GM06990 (cell line): ENCODE data around the gene RLN2.

Experiments used
- DNase-seq: peaks from one replicate; pipeline ENCODE4 v3.0.0-alpha.2; 2011; ENCODE audit not compliant: insufficient read length; ENCODE audit errors: extremely low read depth
- H3K27me3 ChIP-seq: replicated peaks from 2 replicates; pipeline ENCODE4 v1.6.0; 2011; ENCODE audit warnings: low read length; ENCODE audit not compliant: control insufficient read depth, insufficient read depth
- H3K36me3 ChIP-seq: 2 replicates; pipeline ENCODE4 v1.5.1; 2011; ENCODE audit warnings: low read length; ENCODE audit not compliant: control insufficient read depth, insufficient read depth
- H3K4me3 ChIP-seq: replicated peaks from 2 replicates; pipeline ENCODE4 v1.5.1; 2011; ENCODE audit warnings: low read depth, mild to moderate bottlenecking, control low read depth, low read length
- TF ChIP-seq, protein P1 (sequence below): IDR thresholded peaks from 2 replicates; pipeline ENCODE4 v1.5.1; 2011; ENCODE audit warnings: low read length, control low read depth, mild to moderate bottlenecking, inconsistent platforms; ENCODE audit not compliant: insufficient read depth, poor library complexity, severe bottlenecking

RLN2 gene

DNA sequence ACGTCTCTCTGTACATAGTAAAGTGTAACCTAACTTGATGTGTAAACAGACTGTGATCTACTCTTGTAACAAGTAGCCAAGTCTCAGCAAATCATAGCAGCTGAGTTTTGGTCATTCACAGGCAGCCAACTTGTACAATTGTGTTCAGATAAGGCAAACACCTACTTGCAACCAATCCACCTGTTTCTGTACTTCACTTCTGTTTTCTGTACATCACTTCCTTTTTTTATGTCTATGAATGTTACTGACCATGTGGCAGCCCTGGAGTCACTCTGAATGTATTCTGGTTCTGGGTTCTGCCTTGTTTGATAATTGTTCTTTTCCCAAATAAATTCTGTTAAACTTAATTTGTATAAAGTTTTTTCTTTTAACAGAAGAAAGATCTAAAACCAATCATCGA, 26.0 kb downstream of the RLN2 start:
- H3K4me3 ChIP-seq, result no peak overlapping the region
- DNase-seq, result no peak
- no peaks in the 10 kb centered on the region for H3K27me3 ChIP-seq
- TF ChIP-seq, protein P1, sequence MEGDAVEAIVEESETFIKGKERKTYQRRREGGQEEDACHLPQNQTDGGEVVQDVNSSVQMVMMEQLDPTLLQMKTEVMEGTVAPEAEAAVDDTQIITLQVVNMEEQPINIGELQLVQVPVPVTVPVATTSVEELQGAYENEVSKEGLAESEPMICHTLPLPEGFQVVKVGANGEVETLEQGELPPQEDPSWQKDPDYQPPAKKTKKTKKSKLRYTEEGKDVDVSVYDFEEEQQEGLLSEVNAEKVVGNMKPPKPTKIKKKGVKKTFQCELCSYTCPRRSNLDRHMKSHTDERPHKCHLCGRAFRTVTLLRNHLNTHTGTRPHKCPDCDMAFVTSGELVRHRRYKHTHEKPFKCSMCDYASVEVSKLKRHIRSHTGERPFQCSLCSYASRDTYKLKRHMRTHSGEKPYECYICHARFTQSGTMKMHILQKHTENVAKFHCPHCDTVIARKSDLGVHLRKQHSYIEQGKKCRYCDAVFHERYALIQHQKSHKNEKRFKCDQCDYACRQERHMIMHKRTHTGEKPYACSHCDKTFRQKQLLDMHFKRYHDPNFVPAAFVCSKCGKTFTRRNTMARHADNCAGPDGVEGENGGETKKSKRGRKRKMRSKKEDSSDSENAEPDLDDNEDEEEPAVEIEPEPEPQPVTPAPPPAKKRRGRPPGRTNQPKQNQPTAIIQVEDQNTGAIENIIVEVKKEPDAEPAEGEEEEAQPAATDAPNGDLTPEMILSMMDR, result no peak
- H3K36me3 ChIP-seq, result no peaks in the 10 kb centered on the region

DNA sequence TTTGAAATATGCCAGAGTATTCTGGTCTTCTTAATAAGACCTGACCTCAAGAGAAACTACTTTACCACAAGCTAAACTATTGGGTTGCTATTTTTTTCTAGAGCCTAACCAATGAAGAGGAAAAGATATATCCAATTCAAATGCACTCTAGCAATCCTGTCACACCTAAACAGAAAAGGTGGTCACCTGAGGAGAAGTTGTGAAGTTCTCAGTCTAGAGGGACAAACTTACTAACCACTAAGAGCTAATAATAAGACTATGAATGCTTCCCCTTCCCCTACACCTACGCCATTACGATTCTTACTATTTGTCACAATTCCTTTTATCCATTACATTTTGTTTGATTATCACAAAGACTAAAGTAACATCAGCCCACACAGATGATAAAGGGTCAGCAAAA, 29.7 kb downstream of the RLN2 start:
- H3K36me3 ChIP-seq, result no peaks in the 10 kb centered on the region
- no peaks in the 10 kb centered on the region for H3K27me3 ChIP-seq
- TF ChIP-seq, protein P1, result no peak
- no peak overlapping the region for H3K4me3 ChIP-seq
- peak; percentile 9 for DNase-seq

DNA sequence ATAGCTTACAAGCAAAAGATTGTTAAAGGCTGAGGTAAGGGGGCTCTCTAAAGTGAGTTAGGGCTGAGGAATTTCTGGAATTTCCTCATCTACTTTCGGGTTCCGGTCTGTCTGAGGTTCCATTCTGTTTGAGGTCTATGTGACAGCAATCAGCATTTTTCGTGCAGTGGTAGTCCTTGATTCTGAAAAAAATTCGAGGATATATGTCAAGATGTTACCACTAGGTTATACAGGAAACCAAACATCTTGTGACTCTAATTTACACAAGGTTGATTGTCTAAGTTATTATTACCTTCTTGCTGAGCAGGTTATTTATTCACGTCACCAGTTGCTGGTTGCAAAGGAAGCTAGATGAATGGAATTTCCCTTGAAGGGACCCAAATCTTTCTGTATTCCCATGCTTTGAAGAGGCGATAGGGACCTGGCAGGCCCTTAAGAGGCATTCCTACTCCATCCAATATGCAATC, 35.2 kb downstream of the RLN2 start:
- Histone ChIP-seq H3K4me3 (no peak overlapping the region), H3K27me3 (no peaks in the 10 kb centered on the region), H3K36me3 (no peaks in the 10 kb centered on the region)
- TF ChIP-seq, protein P1, result no peak
- DNase-seq, result no peak

DNA sequence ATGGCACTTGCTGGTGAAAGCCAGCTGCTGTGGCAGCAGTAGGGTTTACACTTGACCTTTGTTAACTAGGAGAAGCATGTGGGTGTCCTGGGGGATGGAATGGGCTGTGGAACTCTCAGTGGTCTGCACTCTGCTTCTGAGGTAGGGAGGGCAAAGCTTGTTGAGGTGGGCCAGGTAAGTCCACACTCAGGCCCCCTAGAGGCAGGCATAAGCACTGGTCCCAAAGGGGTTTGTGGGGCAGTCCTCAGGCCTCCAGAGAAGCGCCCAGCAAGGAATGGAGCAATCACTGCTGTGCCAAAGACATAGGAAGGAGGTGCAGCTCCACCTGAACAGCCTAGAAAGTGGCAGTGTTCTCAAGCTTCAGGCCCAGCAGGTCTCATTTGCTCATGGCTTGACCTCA, 38.6 kb downstream of the RLN2 start:
- Histone ChIP-seq H3K4me3 (no peak overlapping the region), H3K36me3 (no peaks in the 10 kb centered on the region), H3K27me3 (no peaks in the 10 kb centered on the region)
- DNase-seq, result peak; percentile 3
- TF ChIP-seq, protein P1, result peak; percentile 37

DNA sequence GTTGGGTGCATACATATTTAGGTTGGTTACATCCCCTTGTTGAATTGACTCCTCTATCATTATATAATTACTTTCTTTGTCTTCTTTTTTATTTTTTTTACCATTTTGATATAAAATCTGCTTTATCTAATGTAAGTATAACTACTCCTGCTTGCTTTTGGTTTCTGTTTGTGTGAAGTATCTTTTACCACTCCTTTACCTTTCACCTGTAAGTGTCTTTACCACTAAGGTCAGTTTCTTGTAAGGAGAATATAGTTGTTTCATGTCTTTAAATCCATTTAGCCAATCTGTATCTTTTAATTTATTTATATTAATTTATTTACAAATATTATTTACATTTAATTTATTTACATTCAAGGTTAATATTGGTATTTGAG, 40.3 kb downstream of the RLN2 start:
- no peak for DNase-seq
- Histone ChIP-seq H3K36me3 (no peaks in the 10 kb centered on the region), H3K4me3 (no peak overlapping the region), H3K27me3 (no peaks in the 10 kb centered on the region)
- TF ChIP-seq, protein P1, result no peak
